Osteocyte (in vitro differentiated cells): Measurements from ENCODE around the gene ZNF134. TPM values are rescaled to one million over a fixed set of nuclear protein-coding genes. Genes with fewer than 3 reads are reported as not detected.

Source experiments
- DNase-seq: peaks from one replicate; pipeline ENCODE4 v3.0.0; 2021; ENCODE audit warnings: mixed read lengths; ENCODE audit not compliant: unreplicated experiment; ENCODE audit errors: extremely low spot score
- H3K27ac Mint-ChIP-seq: one replicate; pipeline ENCODE4 v1.8.0; 2021; ENCODE audit warnings: mild to moderate bottlenecking, mixed read lengths; ENCODE audit not compliant: unreplicated experiment
- H3K27me3 Mint-ChIP-seq: one replicate; pipeline ENCODE4 v1.8.0; 2021; ENCODE audit warnings: mixed read lengths; ENCODE audit not compliant: unreplicated experiment
- H3K36me3 Mint-ChIP-seq: one replicate; pipeline ENCODE4 v1.8.0; 2021; ENCODE audit warnings: mixed read lengths; ENCODE audit not compliant: unreplicated experiment
- H3K4me1 Mint-ChIP-seq: one replicate; pipeline ENCODE4 v1.8.0; 2021; ENCODE audit warnings: mixed read lengths; ENCODE audit not compliant: unreplicated experiment
- H3K4me3 Mint-ChIP-seq: one replicate; pipeline ENCODE4 v1.8.0; 2021; ENCODE audit warnings: mild to moderate bottlenecking, moderate library complexity, mixed read lengths; ENCODE audit not compliant: unreplicated experiment
- H3K9me3 Mint-ChIP-seq: one replicate; pipeline ENCODE4 v1.8.0; 2021; ENCODE audit warnings: mixed read lengths; ENCODE audit not compliant: unreplicated experiment
- long read RNA-seq: library from polyadenylated mRNA; unstranded; transcript quantifications from one replicate; pipeline ENCODE4 v2.0.0, GENCODE V29; 2021
- total RNA-seq: library from RNA; stranded (reverse); gene quantifications from 2 replicates; pipeline ENCODE4 v1.2.1, GENCODE V29; 2021
- TF ChIP-seq, protein P1 (sequence below): fragments of 200-600 bp; sonication (generic); IDR thresholded peaks from 2 replicates; pipeline ENCODE4 v1.5.0; 2021; ENCODE audit warnings: antibody characterized with exemption, mild to moderate bottlenecking, moderate library complexity

Gene ZNF134
- 19.6 and 20.0 TPM in 2 replicates for total RNA-seq
- long read RNA-seq, full-length matches to known transcripts: 139 of 145 reads
- long read RNA-seq, partial matches to known transcripts: 1 of 145 reads
- long read RNA-seq, other reads (novel, unspliced or antisense): 5 of 145 reads

DNA sequence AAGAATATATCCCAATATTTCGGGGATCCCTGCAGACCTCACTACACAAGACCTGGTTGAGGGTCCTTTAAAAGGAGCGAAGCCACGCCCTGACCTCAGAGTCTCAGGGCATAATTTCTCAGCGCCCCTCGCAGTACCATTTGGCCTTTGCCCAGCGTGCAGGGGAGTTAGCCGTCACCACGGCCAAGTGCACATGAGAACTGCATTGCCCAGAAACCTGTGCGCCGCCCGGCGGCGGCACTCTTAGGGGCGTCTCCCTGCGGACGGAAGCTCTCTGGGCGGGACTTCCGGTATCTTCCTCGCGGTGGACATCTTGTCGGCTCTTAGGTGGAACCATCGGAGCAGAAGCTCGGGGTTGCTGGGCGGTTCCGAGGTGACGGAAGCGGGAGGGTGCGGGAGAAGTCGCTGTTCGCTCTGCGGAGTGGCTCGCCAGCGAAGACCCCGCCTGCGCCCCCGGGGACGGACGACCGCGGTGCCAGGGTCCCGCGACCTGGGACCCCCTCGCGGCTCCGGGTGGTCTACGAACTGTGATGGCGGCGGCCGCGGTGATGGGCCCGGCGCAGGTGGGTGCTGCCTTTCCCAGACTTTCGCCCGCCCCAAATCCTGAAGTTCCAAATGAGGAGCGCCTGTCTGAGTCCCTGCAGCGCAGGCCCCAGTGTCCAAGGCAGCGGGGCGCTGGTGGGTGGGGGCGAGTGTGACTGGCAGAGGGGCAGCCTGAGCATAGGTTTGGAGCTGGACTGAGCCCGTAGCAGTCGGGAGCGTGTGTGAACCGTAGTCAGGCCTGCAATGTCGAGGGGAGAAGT lies at the start of gene ZNF134:
ZNF134 (plus strand) TSS at position 302 of the 803 bp plus-strand sequence. CDS start 5,227 bp downstream, outside the sequence.
- H3K4me1 Mint-ChIP-seq: peaks cover 12% of the 10 kb centered on the region
- DNase-seq: peak; percentile 95
- peaks cover 43% of the 10 kb centered on the region for H3K36me3 Mint-ChIP-seq
- H3K9me3 Mint-ChIP-seq: peaks cover 54% of the 10 kb centered on the region
- peak within 1 kb of the TSS; percentile 89 for H3K4me3 Mint-ChIP-seq
- peak within 1 kb of the TSS; percentile 44 for H3K27ac Mint-ChIP-seq
- no peaks in the 10 kb centered on the region for H3K27me3 Mint-ChIP-seq
- TF ChIP-seq, protein P1, sequence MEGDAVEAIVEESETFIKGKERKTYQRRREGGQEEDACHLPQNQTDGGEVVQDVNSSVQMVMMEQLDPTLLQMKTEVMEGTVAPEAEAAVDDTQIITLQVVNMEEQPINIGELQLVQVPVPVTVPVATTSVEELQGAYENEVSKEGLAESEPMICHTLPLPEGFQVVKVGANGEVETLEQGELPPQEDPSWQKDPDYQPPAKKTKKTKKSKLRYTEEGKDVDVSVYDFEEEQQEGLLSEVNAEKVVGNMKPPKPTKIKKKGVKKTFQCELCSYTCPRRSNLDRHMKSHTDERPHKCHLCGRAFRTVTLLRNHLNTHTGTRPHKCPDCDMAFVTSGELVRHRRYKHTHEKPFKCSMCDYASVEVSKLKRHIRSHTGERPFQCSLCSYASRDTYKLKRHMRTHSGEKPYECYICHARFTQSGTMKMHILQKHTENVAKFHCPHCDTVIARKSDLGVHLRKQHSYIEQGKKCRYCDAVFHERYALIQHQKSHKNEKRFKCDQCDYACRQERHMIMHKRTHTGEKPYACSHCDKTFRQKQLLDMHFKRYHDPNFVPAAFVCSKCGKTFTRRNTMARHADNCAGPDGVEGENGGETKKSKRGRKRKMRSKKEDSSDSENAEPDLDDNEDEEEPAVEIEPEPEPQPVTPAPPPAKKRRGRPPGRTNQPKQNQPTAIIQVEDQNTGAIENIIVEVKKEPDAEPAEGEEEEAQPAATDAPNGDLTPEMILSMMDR: peak; percentile 44

DNA sequence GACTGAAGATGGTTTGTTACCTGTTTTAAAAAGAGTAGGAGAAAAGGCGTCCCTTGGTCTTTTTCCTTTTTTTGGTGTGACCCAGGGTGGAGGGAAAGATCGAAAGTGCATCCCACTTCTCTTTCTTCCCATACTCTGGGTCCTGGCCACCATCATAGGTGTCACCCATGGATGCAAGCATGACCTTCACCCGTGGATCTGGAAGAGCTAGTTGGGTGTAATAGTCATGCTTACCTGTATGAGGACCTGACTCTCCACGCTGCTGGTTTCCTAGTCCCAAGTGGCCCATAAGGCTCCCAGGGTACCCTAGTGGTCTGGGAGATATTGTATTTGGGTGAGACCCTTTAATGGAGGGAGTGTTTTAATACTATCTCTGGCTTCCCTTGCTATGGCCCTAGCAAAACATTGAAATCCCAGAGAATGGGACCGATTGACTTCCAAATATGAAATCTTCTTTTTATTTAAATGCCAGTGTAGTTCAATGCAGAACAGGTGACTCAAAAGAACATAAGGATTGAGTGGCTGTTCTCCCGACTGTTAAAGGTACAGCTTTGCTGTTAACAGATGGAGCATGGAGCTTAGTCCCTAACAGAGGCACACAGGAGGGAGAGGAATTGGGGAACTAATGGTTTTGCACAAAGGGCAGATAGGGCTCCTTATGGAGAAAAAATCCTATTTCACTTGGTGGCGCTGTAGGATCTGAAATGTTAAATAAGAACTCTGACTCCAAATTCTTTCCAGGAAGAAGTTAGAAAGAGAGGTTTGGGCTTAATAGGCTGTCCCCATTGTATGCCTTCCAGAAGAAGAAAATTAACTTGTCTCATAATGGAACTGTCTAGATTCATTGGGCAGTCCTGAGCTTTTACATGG lies 47.4 kb upstream of the ZNF134 start:
- H3K27me3 Mint-ChIP-seq: no peaks in the 10 kb centered on the region
- no peaks in the 10 kb centered on the region for H3K4me1 Mint-ChIP-seq
- no peak overlapping the region for H3K4me3 Mint-ChIP-seq
- no peak for DNase-seq
- H3K36me3 Mint-ChIP-seq: peaks cover 9% of the 10 kb centered on the region
- peaks cover 60% of the 10 kb centered on the region for H3K9me3 Mint-ChIP-seq
- TF ChIP-seq, protein P1: no peak
- H3K27ac Mint-ChIP-seq: no peak overlapping the region

DNA sequence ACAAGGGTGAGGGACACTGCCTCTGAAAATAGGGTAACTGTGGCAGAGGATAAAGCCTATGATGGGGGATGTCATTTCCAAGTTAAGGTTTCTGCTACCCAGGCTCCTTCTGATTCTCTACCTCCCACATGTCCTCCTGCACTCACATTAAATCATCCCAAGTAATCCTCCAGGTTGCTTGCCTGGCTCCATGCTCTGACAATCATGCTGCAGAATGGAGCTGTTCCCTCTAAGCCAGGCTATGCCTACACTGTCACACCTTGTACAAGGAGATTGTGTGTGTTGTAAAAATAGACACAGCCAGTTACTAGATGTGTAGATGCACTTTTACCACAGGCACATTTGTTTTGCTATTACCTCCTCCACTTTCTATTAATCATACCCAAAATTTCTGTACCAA lies 43.3 kb upstream of the ZNF134 start:
- Mint-ChIP-seq H3K4me1 (no peaks in the 10 kb centered on the region), H3K36me3 (peaks cover 46% of the 10 kb centered on the region), H3K4me3 (no peak overlapping the region), H3K27me3 (no peaks in the 10 kb centered on the region), H3K9me3 (peaks cover 56% of the 10 kb centered on the region), H3K27ac (no peak overlapping the region)
- DNase-seq: no peak
- TF ChIP-seq, protein P1: no peak

DNA sequence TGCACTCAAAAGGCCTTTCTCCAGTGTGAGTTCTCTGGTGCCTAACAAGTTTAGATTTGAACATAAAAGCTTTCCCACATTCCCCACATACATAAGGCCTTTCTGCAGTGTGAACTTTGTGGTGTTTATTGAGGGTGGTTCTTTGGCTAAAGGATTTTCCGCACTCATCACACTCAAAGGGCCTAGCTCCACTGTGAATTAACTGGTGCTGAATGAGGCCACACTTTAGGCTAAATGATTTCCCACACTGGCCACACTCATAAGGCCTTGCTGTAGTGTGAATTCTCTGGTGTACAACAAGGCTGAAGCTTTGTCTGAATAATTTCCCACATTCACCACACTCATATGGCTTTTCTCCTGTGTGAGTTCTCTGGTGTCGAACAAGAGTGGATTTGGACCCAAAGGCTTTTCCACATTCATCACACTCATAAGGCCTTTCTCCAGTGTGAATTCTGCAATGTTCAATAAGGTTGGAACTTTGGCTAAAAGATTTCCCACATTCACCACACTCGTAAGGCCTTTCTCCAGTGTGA lies 41.6 kb upstream of the ZNF134 start:
- H3K36me3 Mint-ChIP-seq: peaks cover 63% of the 10 kb centered on the region
- no peak overlapping the region for H3K4me3 Mint-ChIP-seq
- no peaks in the 10 kb centered on the region for H3K27me3 Mint-ChIP-seq
- peaks cover 62% of the 10 kb centered on the region for H3K9me3 Mint-ChIP-seq
- TF ChIP-seq, protein P1: no peak
- peaks cover 3% of the 10 kb centered on the region for H3K4me1 Mint-ChIP-seq
- DNase-seq: no peak
- H3K27ac Mint-ChIP-seq: no peak overlapping the region
